T-helper 2 cell treated with Interferon-gamma antibody and Interleukin-4, amounts not matched to agents 5 μg/mL and 100 μg/mL, for 36 hours (primary cell): ENCODE results near the gene TLE3.
A peak's percentile ranks its signal among the peaks of the same experiment; 100 is the strongest.

Experiments
- DNase-seq: peaks from one replicate; pipeline ENCODE4 v3.0.0; 2021; ENCODE audit warnings: low spot score
- H3K27ac Mint-ChIP-seq: one replicate; pipeline ENCODE4 v1.8.0; 2021; ENCODE audit warnings: mild to moderate bottlenecking, mixed read lengths
- H3K27me3 Mint-ChIP-seq: one replicate; pipeline ENCODE4 v1.8.0; 2021; ENCODE audit warnings: low read depth, mixed read lengths
- H3K36me3 Mint-ChIP-seq: one replicate; pipeline ENCODE4 v1.8.0; 2021; ENCODE audit warnings: low read depth, mixed read lengths
- H3K4me1 Mint-ChIP-seq: one replicate; pipeline ENCODE4 v1.8.0; 2021; ENCODE audit warnings: low read depth, mixed read lengths
- H3K4me3 Mint-ChIP-seq: one replicate; pipeline ENCODE4 v1.8.0; 2022; ENCODE audit warnings: mild to moderate bottlenecking, moderate library complexity, mixed read lengths
- H3K9me3 Mint-ChIP-seq: one replicate; pipeline ENCODE4 v1.8.0; 2021; ENCODE audit warnings: mixed read lengths

TLE3 gene

GRCh38 chr15:70017025-70017424 lies 80.7 kb downstream of the TLE3 start:
- Mint-ChIP-seq H3K36me3 (no peaks in the 10 kb centered on the region), H3K27me3 (peaks cover 43% of the 10 kb centered on the region), H3K27ac (no peak overlapping the region), H3K4me1 (peaks cover 10% of the 10 kb centered on the region), H3K9me3 (no peaks in the 10 kb centered on the region), H3K4me3 (peak overlapping the region; percentile 8)
- no peak for DNase-seq

GRCh38 chr15:70016511-70016994 lies 81.2 kb downstream of the TLE3 start:
- H3K4me1 Mint-ChIP-seq = peaks cover 10% of the 10 kb centered on the region
- no peak overlapping the region for H3K27ac Mint-ChIP-seq
- peak overlapping the region; percentile 8 for H3K4me3 Mint-ChIP-seq
- peaks cover 43% of the 10 kb centered on the region for H3K27me3 Mint-ChIP-seq
- no peak for DNase-seq
- no peaks in the 10 kb centered on the region for H3K9me3 Mint-ChIP-seq
- no peaks in the 10 kb centered on the region for H3K36me3 Mint-ChIP-seq

GRCh38 chr15:70014860-70015490 lies 82.7 kb downstream of the TLE3 start:
- Mint-ChIP-seq H3K27me3 (peaks cover 35% of the 10 kb centered on the region), H3K9me3 (no peaks in the 10 kb centered on the region), H3K27ac (no peak overlapping the region), H3K36me3 (no peaks in the 10 kb centered on the region), H3K4me3 (no peak overlapping the region), H3K4me1 (peaks cover 10% of the 10 kb centered on the region)
- no peak for DNase-seq

- Mint-ChIP-seq H3K9me3 (no peaks in the 10 kb centered on the region), H3K4me3 (no peak overlapping the region), H3K4me1 (peaks cover 10% of the 10 kb centered on the region), H3K27me3 (peaks cover 35% of the 10 kb centered on the region), H3K36me3 (no peaks in the 10 kb centered on the region), H3K27ac (no peak overlapping the region)
- DNase-seq = no peak
Measured at GRCh38 chr15:70014331-70014730, 83.4 kb downstream of the TLE3 start.

- Mint-ChIP-seq H3K9me3 (no peaks in the 10 kb centered on the region), H3K27ac (no peak overlapping the region), H3K27me3 (peaks cover 34% of the 10 kb centered on the region), H3K36me3 (no peaks in the 10 kb centered on the region), H3K4me3 (no peak overlapping the region), H3K4me1 (peaks cover 10% of the 10 kb centered on the region)
- no peak for DNase-seq
Measured at GRCh38 chr15:70013656-70014313, 83.9 kb downstream of the TLE3 start.

GRCh38 chr15:70012895-70013294 lies 84.8 kb downstream of the TLE3 start:
- peaks cover 10% of the 10 kb centered on the region for H3K4me1 Mint-ChIP-seq
- no peak overlapping the region for H3K4me3 Mint-ChIP-seq
- peaks cover 29% of the 10 kb centered on the region for H3K27me3 Mint-ChIP-seq
- no peaks in the 10 kb centered on the region for H3K9me3 Mint-ChIP-seq
- no peak overlapping the region for H3K27ac Mint-ChIP-seq
- no peak for DNase-seq
- H3K36me3 Mint-ChIP-seq = no peaks in the 10 kb centered on the region

- no peak for DNase-seq
- peaks cover 16% of the 10 kb centered on the region for H3K27me3 Mint-ChIP-seq
- H3K9me3 Mint-ChIP-seq = no peaks in the 10 kb centered on the region
- no peak overlapping the region for H3K27ac Mint-ChIP-seq
- H3K4me3 Mint-ChIP-seq = no peak overlapping the region
- no peaks in the 10 kb centered on the region for H3K36me3 Mint-ChIP-seq
- H3K4me1 Mint-ChIP-seq = no peaks in the 10 kb centered on the region
Measured at GRCh38 chr15:70008697-70009290, 88.9 kb downstream of the TLE3 start.

GRCh38 chr15:70006259-70007147 lies 91.2 kb downstream of the TLE3 start:
- peaks cover 10% of the 10 kb centered on the region for H3K27me3 Mint-ChIP-seq
- no peaks in the 10 kb centered on the region for H3K36me3 Mint-ChIP-seq
- no peak overlapping the region for H3K4me3 Mint-ChIP-seq
- DNase-seq = no peak
- peaks cover 6% of the 10 kb centered on the region for H3K9me3 Mint-ChIP-seq
- H3K27ac Mint-ChIP-seq = no peak overlapping the region
- no peaks in the 10 kb centered on the region for H3K4me1 Mint-ChIP-seq

- Mint-ChIP-seq H3K27ac (no peak overlapping the region), H3K4me3 (no peak overlapping the region), H3K9me3 (peaks cover 6% of the 10 kb centered on the region), H3K4me1 (no peaks in the 10 kb centered on the region), H3K27me3 (peaks cover 9% of the 10 kb centered on the region), H3K36me3 (no peaks in the 10 kb centered on the region)
- DNase-seq = no peak
Measured at GRCh38 chr15:70004826-70005225, 92.9 kb downstream of the TLE3 start.

GRCh38 chr15:70002897-70003296 lies 94.8 kb downstream of the TLE3 start:
- H3K27ac Mint-ChIP-seq = no peak overlapping the region
- H3K4me3 Mint-ChIP-seq = no peak overlapping the region
- H3K4me1 Mint-ChIP-seq = no peaks in the 10 kb centered on the region
- H3K27me3 Mint-ChIP-seq = peaks cover 9% of the 10 kb centered on the region
- H3K36me3 Mint-ChIP-seq = no peaks in the 10 kb centered on the region
- H3K9me3 Mint-ChIP-seq = peaks cover 6% of the 10 kb centered on the region
- no peak for DNase-seq

GRCh38 chr15:70001859-70002258 lies 95.9 kb downstream of the TLE3 start:
- no peak for DNase-seq
- Mint-ChIP-seq H3K27ac (no peak overlapping the region), H3K4me3 (no peak overlapping the region), H3K36me3 (no peaks in the 10 kb centered on the region), H3K4me1 (no peaks in the 10 kb centered on the region), H3K9me3 (peaks cover 6% of the 10 kb centered on the region), H3K27me3 (peaks cover 8% of the 10 kb centered on the region)

GRCh38 chr15:69999392-70000085 lies 98.2 kb downstream of the TLE3 start:
- Mint-ChIP-seq H3K4me1 (no peaks in the 10 kb centered on the region), H3K4me3 (no peak overlapping the region), H3K27me3 (peaks cover 5% of the 10 kb centered on the region), H3K27ac (no peak overlapping the region), H3K9me3 (peaks cover 6% of the 10 kb centered on the region), H3K36me3 (no peaks in the 10 kb centered on the region)
- no peak for DNase-seq

- H3K36me3 Mint-ChIP-seq = no peaks in the 10 kb centered on the region
- no peaks in the 10 kb centered on the region for H3K4me1 Mint-ChIP-seq
- peaks cover 6% of the 10 kb centered on the region for H3K9me3 Mint-ChIP-seq
- no peak for DNase-seq
- H3K27me3 Mint-ChIP-seq = peaks cover 8% of the 10 kb centered on the region
- H3K4me3 Mint-ChIP-seq = no peak overlapping the region
- H3K27ac Mint-ChIP-seq = no peak overlapping the region
Measured at GRCh38 chr15:69998541-69999391, 99.0 kb downstream of the TLE3 start.
